C4-2B (cell line): ENCODE measurements around the gene RAB31.
"Not testable (repeated sequence)": the region's sequence is repeated elsewhere in the genome, so short reads cannot be mapped to it uniquely, and the experiment has no call there.

ENCODE experiments used
- H3K27ac ChIP-seq: fragments of 450-650 bp; 2 replicates; pipeline ENCODE4 v1.5.1; 2017
- ZFX ChIP-seq: fragments of 450-650 bp; IDR thresholded peaks from 2 replicates; pipeline ENCODE4 v1.6.1; 2017
- TF ChIP-seq, protein P1 (sequence below): fragments of 450-650 bp; conservative IDR thresholded peaks from 2 replicates; pipeline ENCODE4 v1.5.1; 2017; ENCODE audit warnings: mild to moderate bottlenecking

Gene RAB31

DNA sequence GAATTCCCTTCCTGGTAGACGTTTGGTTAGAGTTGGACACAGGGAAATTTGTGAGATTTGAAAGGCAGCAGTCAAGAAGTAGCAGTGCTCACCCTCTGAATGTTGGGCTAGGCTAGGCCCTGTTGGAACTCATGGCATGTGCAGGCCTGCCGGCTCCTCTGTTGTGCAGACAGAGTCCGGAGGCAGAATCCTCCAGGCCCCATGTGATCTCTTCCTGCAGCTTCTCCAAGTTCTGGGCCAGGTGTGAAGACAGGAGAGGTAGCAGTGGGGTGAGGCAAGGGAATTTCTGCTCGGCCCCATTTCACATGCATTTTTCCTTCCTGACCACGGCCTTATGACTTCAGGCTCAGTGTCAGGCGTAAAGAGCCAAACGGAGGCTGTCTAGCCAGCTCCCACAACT, 36.9 kb upstream of the RAB31 start:
- TF ChIP-seq, protein P1, sequence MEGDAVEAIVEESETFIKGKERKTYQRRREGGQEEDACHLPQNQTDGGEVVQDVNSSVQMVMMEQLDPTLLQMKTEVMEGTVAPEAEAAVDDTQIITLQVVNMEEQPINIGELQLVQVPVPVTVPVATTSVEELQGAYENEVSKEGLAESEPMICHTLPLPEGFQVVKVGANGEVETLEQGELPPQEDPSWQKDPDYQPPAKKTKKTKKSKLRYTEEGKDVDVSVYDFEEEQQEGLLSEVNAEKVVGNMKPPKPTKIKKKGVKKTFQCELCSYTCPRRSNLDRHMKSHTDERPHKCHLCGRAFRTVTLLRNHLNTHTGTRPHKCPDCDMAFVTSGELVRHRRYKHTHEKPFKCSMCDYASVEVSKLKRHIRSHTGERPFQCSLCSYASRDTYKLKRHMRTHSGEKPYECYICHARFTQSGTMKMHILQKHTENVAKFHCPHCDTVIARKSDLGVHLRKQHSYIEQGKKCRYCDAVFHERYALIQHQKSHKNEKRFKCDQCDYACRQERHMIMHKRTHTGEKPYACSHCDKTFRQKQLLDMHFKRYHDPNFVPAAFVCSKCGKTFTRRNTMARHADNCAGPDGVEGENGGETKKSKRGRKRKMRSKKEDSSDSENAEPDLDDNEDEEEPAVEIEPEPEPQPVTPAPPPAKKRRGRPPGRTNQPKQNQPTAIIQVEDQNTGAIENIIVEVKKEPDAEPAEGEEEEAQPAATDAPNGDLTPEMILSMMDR: no peak
- TF ChIP-seq ZFX: no peak
- no peak overlapping the region for H3K27ac ChIP-seq

DNA sequence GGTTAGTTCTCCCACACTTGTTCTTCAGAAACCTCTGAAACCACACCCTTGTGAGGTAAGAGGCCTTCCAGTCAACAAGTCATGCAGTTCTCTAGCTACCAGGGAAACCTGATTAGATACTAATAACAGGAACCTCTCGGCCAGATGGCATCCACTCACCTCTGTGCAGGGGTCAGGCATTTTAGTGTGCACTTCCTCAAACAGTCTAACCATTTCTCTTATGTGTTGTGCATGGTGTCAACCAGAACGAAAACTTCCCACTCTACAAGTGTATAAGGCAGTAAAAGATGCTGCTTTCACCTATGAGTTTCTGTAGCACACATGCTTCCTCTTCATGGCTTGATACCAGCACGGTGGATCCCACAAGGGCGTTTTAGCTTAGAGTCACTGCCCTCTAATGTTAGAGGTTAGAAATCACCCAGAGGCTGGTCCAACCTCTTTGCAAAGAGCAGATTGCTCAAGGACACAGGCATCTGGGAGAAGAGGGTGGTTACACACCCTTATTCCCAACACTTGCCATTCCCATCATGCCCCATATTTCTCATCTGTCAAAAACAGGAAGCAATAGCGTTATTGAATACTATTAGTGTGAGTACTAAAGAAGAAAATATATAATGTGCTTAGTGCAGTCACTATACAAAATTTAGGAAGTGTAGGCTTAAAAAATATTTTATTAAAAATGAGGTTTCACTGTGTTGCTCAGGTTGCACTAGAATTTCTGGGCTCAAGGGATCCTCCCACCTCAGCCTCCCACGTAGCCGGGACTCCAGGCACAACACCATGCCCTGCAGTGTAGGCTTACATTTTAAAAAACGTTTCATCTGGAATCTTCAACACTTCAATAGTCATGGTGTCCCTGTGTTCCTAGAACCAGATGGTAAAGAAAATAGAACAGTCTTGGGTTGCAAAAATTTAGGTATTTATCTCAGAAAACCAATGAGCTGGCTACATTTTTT, 34.5 kb upstream of the RAB31 start:
- no peak overlapping the region for H3K27ac ChIP-seq
- TF ChIP-seq, protein P1: peak; percentile 26
- no peak for TF ChIP-seq ZFX

DNA sequence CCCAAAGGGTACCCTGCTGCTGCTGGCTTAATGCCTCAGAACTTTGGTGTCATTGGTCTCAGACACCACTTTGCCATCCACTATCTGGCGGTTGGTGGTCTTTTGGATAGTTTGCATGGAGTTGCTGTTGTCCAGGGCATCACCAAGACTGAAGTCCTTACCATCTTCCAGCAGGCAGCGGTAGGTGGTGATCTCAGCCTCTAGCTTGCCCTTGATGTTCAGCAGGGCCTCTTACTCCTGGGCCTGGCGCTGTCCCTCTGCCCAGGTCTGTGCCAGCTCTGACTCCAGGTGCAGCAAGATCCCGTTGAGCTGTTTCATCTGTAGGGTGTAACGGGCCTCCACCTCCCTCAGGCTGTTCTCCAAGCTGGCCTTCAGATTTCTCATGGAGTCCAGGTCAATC, 29.9 kb upstream of the RAB31 start:
- H3K27ac ChIP-seq: not testable (repeated sequence)

DNA sequence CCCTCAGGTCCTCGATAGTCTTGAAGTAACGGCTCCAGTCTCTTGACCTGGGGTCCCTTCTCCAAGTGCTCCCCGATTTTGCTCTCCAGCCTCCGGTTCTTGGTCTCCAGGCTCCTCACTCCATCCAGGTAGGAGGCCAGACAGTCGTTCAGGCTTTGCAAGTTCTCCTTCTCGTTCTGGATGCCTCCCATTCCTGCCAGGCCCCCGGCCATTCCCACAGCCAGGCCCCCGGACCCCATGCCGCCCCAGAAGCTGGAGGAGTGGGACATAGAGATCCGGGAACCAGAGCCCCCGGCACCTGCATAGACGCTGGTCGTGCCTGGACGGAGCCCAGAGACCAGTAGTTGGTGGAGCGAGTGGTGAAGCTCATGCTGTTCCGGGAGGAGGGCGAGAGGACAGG, 29.0 kb upstream of the RAB31 start:
- H3K27ac ChIP-seq: no peak overlapping the region
- TF ChIP-seq, protein P1: no peak
- no peak for TF ChIP-seq ZFX

DNA sequence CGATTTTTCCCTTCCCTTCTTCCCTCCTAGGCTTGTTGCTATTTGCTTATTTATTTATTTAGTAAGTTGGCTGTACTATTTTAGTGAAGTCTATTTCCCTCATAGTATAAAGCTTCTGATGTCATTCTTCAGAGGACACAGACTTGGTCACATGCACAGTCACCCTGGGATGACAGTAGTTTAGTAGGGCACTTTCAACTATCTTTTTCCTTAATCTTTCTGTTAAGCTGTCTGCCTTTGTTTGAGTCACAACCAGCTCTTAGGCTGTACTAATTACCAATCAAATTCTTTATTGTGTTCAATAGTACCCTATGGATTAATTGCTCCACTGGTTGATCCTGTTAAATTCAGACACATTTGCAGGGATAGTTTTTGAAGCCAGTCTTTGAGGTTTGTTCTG, 26.9 kb upstream of the RAB31 start:
- no peak for TF ChIP-seq ZFX
- TF ChIP-seq, protein P1: no peak
- H3K27ac ChIP-seq: no peak overlapping the region

DNA sequence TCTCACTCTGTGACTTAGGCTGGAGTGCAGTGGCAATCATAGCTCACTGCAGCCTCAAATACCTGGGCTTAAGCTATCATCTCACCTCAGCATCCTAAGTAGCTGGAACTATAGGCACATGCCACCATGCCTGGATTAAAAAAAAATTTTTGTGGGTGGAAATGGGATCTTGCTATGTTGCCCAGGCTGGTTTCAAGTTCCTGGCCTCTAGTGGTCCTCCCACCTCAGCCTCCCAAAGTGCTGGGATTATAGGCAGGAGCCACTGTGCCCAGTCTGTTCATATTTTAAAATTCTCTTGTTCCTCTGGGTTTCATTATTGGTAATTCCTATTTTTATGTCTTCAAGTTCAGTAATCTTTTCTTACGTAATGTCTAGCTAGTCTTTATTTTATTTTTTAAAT, 25.5 kb upstream of the RAB31 start:
- H3K27ac ChIP-seq: no peak overlapping the region
- TF ChIP-seq, protein P1: no peak
- no peak for TF ChIP-seq ZFX

DNA sequence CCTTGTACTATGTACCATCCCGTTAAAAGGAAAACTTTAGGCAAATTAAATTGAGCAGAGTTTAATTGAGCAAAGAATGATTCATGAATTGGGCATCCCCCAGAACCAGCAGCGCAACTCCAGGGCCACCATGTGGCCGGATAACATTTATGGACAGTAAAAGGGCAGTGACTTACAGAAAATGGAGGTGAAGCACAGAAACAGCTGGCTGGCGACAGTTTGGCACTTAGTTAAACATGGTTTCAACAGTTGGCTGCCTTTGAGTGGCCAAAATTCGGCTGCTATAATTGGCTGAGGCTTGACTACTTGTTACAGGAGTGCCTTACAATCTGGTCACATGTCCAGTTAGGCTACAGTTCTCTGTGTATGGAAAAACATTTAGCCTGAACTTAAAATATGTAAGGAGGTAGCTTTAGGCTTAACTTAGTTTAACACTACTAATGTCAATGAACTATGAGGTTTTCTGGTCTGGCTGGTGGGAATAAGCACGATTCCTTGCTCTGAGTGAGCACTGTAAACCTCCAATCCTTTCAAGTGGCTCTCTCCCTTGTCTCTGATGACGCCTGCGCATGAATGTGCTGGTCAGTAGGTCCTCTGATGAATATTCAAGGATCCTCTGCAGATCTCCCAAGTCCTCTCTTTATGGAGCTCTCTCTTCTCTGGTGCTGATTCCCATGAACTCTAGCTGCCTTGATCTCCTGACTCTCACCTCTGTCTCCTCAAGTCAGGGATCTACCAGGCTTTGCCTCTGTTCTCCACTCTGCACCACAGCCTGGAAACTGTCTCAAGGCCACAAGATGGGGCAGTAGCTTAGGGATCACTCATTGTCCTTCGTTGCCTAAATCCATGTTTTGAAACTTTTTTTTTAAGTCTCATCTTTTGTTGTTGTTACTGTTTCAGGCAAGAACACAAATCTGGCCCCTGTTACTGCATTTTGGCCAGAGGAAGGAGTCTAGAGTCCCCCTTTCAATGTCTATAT, 24.4 kb upstream of the RAB31 start:
- TF ChIP-seq, protein P1: peak; percentile 18
- no peak for TF ChIP-seq ZFX
- no peak overlapping the region for H3K27ac ChIP-seq
